ENCODE data around the gene SRSF3.
"Not testable (repeated sequence)": the region's sequence is repeated elsewhere in the genome, so short reads cannot be mapped to it uniquely, and the experiment has no call there.

SRSF3 gene

DNA sequence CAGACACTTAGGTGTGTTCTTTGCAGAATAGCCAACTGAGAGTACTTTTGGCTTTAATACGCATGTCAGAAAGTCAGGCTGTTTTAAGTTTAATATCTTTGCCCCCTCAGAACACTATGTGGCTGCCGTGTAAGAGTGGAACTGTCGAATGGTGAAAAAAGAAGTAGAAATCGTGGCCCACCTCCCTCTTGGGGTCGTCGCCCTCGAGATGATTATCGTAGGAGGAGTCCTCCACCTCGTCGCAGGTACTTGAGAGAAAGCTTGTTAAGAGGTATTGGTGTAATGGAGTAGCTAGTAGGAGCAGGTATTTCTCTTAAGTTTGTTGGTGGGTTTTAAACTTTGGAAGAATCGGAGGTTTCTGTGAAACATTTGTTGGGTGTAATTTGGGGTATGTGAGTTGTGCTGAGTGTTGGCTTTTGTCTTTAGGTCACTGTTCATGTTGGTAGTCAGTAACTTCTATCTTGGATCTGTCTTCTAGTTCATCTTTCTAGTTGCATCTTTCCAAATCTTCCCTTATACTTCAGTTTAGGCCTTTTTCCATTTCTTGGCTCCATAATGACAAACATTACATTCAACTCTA lies 4.7 kb downstream of the SRSF3 start:
- no peaks in the 10 kb centered on the region for H3K27me3 ChIP-seq (ENCODE audit: control insufficient read depth, insufficient read depth, low read length)
- peaks cover 6% of the 10 kb centered on the region for H3K36me3 ChIP-seq (ENCODE audit: control insufficient read depth, insufficient read depth, low read length)
- H3K9me3 ChIP-seq (ENCODE audit: control insufficient read depth, low read length): no peaks in the 10 kb centered on the region
- H3K9ac ChIP-seq (ENCODE audit: low read length): peak overlapping the region; percentile 31
- peaks cover 27% of the 10 kb centered on the region for H3K4me1 ChIP-seq (ENCODE audit: control insufficient read depth, insufficient read depth, low read length)
- no peak overlapping the region for H3K4me3 ChIP-seq (ENCODE audit: low read length)

- Histone ChIP-seq H3K4me1 (ENCODE audit: control insufficient read depth, insufficient read depth, low read length) (peaks cover 36% of the 10 kb centered on the region), H3K36me3 (ENCODE audit: control insufficient read depth, insufficient read depth, low read length) (peaks cover 10% of the 10 kb centered on the region), H3K9me3 (ENCODE audit: control insufficient read depth, low read length) (no peaks in the 10 kb centered on the region), H3K9ac (ENCODE audit: low read length) (no peak overlapping the region), H3K27me3 (ENCODE audit: control insufficient read depth, insufficient read depth, low read length) (no peaks in the 10 kb centered on the region), H3K4me3 (ENCODE audit: low read length) (no peak overlapping the region)
These were observed 5.6 kb downstream of the SRSF3 start for GRCh38 chr6:36599791-36600209.

DNA sequence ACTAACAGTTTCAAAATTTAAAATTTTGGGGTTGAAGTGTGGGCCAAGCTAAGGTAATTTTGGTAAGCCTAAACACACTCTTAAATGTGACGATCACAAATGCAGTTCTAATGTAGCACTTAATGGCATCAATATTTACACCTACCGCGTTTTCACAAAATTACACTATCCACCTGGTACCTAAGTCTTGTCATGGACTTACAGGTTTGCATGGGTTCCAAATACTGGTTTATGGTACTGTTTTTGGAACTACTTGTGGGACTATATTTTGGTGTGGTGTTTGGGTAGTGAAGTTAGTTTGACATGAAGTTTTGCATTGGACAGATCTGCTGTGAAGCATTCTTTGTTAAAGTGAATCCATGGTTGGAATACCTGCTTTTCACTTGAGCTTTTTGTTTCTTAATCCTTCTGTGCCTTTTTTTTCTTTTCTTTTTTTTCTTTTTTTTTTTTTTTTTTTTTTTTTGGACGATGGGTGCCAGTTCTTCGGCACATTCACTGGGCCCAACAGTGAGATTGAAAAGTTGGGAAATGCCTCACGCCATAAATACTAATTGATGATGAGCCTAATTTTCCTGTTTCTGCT lies 6.5 kb downstream of the SRSF3 start:
- peaks cover 44% of the 10 kb centered on the region for H3K4me1 ChIP-seq (ENCODE audit: control insufficient read depth, insufficient read depth, low read length)
- H3K36me3 ChIP-seq (ENCODE audit: control insufficient read depth, insufficient read depth, low read length): peaks cover 10% of the 10 kb centered on the region

GRCh38 chr6:36601818-36602217 lies 7.7 kb downstream of the SRSF3 start:
- not testable (repeated sequence) for H3K4me3 ChIP-seq (ENCODE audit: low read length); H3K27me3 ChIP-seq (ENCODE audit: control insufficient read depth, insufficient read depth, low read length); H3K9me3 ChIP-seq (ENCODE audit: control insufficient read depth, low read length); H3K9ac ChIP-seq (ENCODE audit: low read length)
- Histone ChIP-seq H3K4me1 (ENCODE audit: control insufficient read depth, insufficient read depth, low read length) (peaks cover 50% of the 10 kb centered on the region), H3K36me3 (ENCODE audit: control insufficient read depth, insufficient read depth, low read length) (peaks cover 10% of the 10 kb centered on the region)

More for the DNA sequence above, 6.5 kb downstream of the SRSF3 start:
- Histone ChIP-seq H3K9me3 (ENCODE audit: control insufficient read depth, low read length) (no peaks in the 10 kb centered on the region), H3K4me3 (ENCODE audit: low read length) (no peak overlapping the region), H3K27me3 (ENCODE audit: control insufficient read depth, insufficient read depth, low read length) (no peaks in the 10 kb centered on the region), H3K9ac (ENCODE audit: low read length) (no peak overlapping the region)

DNA sequence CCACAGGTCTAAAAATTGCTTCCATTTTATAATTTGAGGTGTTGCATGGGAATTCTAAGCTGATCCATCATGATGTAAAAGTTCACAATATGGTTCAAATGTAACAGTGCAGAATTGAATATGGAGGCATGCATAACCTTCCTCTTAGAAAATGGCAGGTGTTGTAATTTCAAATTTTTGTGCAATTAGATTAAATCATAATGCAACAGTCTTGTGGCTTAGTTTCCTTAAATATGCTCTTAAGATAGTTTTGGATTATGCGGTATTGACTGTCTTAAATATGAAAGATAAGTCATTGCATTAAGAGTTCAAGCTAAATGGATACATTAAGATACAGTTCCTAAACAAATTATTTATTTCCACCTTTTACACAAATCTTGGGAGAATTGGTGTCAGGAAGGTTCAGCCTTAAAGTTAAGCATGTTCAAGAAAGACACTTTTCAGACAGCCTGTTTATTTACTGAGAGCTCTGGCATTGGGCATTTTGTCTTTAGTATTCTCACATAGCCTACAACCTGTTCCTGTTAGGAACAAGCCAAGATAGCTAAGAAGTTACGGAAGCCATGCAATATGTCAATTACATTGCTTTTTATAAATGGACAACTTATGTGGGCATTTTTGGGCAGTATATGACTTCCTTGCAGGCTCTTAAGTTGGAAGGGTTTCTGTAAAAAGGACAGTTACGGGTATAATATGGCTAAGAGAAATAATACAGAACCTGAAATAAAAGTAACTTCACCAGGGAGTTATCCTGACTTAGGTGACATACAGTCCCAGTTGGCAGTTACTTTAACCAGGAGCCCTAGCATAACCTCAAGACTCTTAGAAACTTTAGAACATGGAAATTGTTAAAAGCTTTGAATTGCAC lies 9.3 kb downstream of the SRSF3 start:
- Histone ChIP-seq H3K9ac (ENCODE audit: low read length) (no peak overlapping the region), H3K27me3 (ENCODE audit: control insufficient read depth, insufficient read depth, low read length) (no peaks in the 10 kb centered on the region), H3K36me3 (ENCODE audit: control insufficient read depth, insufficient read depth, low read length) (peaks cover 10% of the 10 kb centered on the region), H3K9me3 (ENCODE audit: control insufficient read depth, low read length) (no peaks in the 10 kb centered on the region), H3K4me1 (ENCODE audit: control insufficient read depth, insufficient read depth, low read length) (peaks cover 63% of the 10 kb centered on the region), H3K4me3 (ENCODE audit: low read length) (no peak overlapping the region)

DNA sequence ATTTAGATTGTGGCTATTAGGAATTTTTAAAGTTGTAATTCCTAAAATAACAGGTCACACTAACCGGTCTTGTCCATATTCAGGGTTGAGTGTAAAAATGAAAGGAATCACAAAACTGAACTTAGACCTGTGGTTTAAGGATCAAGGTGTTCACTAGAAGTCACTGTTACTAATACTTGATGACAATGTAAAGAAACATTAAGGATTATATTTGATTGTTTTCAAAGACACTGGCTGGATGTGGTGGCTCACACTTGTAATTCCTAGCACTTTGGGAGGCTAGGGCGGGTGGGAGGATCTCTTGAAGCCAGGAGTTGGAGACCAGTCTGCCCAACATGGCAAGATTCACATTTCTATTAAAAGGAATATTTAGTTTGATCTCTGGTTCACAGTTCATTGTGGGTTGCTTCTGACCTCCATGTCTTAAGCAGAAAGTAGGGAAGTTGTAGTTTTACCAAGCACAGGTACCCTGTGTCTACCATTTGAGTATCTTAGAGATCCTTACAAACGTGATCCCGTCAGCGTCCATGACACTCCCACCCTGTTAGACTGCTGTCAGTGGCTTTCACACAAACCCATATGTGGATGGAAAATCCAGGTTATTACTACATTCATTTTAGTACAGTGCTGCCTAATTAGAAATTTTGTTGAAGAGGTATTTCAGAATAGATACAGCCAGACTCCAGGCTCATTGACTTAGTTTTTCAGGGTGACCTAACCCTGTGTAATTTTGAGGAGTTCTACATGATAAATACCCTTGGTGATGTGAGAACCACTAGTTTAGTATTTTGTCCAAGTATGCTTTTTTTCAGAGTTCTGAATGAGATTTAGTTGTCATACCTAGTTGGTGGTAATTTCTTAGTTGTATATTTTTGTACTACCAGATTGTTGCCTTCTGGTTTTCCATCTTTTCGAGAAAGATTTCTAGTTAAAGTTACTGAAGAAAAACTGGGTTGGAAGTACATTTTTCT lies 10.2 kb downstream of the SRSF3 start:
- H3K4me1 ChIP-seq (ENCODE audit: control insufficient read depth, insufficient read depth, low read length): peaks cover 63% of the 10 kb centered on the region
- no peaks in the 10 kb centered on the region for H3K9me3 ChIP-seq (ENCODE audit: control insufficient read depth, low read length)
- no peak overlapping the region for H3K9ac ChIP-seq (ENCODE audit: low read length)
- H3K27me3 ChIP-seq (ENCODE audit: control insufficient read depth, insufficient read depth, low read length): no peaks in the 10 kb centered on the region
- no peak overlapping the region for H3K4me3 ChIP-seq (ENCODE audit: low read length)
- H3K36me3 ChIP-seq (ENCODE audit: control insufficient read depth, insufficient read depth, low read length): peaks cover 10% of the 10 kb centered on the region

DNA sequence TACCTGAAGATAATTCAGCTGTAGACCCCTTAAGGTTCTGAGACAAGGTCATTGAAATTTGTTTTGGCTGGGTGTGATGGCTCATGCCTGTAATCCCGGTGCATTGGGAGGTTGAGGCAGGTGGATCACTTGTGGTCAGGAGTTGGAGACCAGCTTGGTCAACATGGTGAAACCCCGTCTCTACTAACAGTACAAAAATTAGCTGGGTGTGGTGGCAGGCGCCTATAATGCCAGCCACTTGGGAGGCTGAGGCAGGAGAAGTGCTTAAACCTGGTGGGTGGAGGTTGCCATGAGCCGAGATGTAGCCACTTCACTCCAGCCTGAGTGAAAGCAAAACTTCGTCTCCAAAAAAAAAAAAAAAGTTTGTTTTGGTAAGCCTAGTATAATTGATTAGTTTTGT lies 11.0 kb downstream of the SRSF3 start:
- H3K36me3 ChIP-seq (ENCODE audit: control insufficient read depth, insufficient read depth, low read length): peaks cover 5% of the 10 kb centered on the region
- H3K4me1 ChIP-seq (ENCODE audit: control insufficient read depth, insufficient read depth, low read length): peaks cover 58% of the 10 kb centered on the region
- no peak overlapping the region for H3K9ac ChIP-seq (ENCODE audit: low read length)
- H3K9me3 ChIP-seq (ENCODE audit: control insufficient read depth, low read length): no peaks in the 10 kb centered on the region
- H3K4me3 ChIP-seq (ENCODE audit: low read length): no peak overlapping the region
- no peaks in the 10 kb centered on the region for H3K27me3 ChIP-seq (ENCODE audit: control insufficient read depth, insufficient read depth, low read length)

DNA sequence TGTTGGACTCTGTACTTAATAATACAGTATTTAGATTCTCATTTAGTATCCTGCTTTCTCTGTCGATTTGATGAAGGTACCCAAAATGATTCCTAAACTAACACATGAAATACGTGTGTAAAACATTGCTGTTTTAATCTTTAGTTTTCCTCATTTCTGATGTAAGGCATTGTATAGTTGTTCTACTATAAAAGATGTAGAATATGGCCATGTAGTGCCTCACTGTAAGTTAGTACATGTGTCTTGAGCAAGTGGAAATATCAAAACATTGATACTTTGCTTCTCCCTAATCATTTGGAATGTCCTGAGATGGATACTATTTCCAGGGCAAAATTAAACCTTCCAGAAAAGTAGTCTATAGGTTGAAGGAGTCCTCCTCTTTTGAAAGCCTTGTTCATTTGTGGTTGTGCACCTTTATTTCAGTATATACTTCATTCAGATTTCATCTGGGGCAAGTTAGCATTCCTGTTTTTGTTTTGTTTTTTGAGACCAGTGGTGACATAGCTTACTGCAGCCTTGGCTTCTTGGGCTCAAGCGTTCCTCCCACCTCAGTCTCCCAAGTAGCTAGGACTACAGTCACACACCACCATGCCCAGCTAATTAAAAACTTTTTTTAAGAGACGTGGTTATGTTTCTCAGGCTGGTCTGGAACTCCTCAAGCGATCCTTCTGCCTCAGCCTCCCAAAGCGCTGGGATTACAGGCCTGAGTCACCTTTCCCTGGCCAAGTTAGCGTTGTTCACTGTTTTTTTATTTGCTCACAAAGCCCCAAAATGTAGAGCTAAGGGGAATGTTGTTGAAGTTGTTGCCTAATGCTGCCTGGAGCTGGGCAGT lies 11.6 kb downstream of the SRSF3 start:
- Histone ChIP-seq H3K4me1 (ENCODE audit: control insufficient read depth, insufficient read depth, low read length) (peaks cover 54% of the 10 kb centered on the region), H3K36me3 (ENCODE audit: control insufficient read depth, insufficient read depth, low read length) (peaks cover 4% of the 10 kb centered on the region), H3K9ac (ENCODE audit: low read length) (no peak overlapping the region), H3K9me3 (ENCODE audit: control insufficient read depth, low read length) (no peaks in the 10 kb centered on the region), H3K4me3 (ENCODE audit: low read length) (no peak overlapping the region), H3K27me3 (ENCODE audit: control insufficient read depth, insufficient read depth, low read length) (no peaks in the 10 kb centered on the region)

DNA sequence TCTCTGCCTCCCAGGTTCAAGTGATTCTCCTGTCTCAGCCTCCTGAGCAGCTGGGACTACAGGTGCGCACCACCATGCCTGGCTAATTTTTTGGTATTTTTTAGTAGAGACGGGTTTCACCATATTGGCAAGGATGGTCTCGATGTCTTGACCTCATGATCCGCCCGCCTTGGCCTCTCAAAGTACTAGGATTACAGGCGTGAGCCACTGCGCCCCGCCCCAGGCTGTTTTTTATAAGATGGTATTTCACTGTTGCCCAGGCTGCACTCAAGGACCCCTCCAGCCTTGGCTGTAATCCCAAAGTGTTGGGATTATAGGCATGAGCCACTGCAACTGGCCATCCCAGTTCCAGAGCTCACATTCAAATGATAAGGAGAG lies 13.1 kb downstream of the SRSF3 start:
- not testable (repeated sequence) for H3K27me3 ChIP-seq (ENCODE audit: control insufficient read depth, insufficient read depth, low read length); H3K9ac ChIP-seq (ENCODE audit: low read length); H3K4me3 ChIP-seq (ENCODE audit: low read length); H3K9me3 ChIP-seq (ENCODE audit: control insufficient read depth, low read length); H3K36me3 ChIP-seq (ENCODE audit: control insufficient read depth, insufficient read depth, low read length)
- H3K4me1 ChIP-seq (ENCODE audit: control insufficient read depth, insufficient read depth, low read length): peaks cover 54% of the 10 kb centered on the region

DNA sequence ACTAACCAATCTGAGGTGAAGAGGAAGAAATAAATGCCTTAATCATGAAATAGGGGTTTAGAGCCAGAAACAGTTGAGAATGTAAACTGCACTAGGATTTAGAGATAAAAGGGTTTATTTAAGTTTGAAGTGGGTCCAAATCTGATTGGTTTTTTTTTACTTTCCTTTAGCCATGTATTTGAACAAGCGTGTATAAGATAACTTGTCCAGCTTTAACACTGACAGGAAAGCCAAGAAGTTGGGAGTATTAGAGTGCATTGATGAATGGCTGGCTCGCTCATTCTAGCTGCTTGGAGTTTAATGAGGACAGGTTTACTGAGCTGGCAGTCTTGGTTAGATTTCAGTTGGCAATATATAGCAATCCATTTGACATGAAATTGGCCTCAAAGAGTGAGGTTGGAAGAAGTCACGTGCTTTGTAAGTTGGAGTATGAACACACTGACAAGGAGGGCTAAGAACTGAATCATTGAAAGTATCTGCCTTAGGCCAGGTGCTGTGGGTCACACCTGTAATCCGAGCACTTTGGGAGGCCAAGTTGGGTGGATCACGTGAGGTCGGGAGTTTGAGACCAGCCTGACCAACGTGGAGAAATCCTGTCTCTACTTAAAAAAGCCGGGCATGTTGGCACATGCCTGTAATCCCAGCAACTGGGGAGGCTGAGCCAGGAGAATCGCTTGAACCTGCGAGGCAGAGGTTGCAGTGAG lies 13.7 kb downstream of the SRSF3 start:
- H3K4me1 ChIP-seq (ENCODE audit: control insufficient read depth, insufficient read depth, low read length): peaks cover 54% of the 10 kb centered on the region
- no peaks in the 10 kb centered on the region for H3K9me3 ChIP-seq (ENCODE audit: control insufficient read depth, low read length)
- no peak overlapping the region for H3K4me3 ChIP-seq (ENCODE audit: low read length)
- peaks cover 4% of the 10 kb centered on the region for H3K36me3 ChIP-seq (ENCODE audit: control insufficient read depth, insufficient read depth, low read length)
- no peaks in the 10 kb centered on the region for H3K27me3 ChIP-seq (ENCODE audit: control insufficient read depth, insufficient read depth, low read length)
- no peak overlapping the region for H3K9ac ChIP-seq (ENCODE audit: low read length)

Measured in mucosa of stomach (tissue), 1 donor.